A549 (cell line): Measurements from ENCODE around the gene MOGAT3. TPM values are rescaled to one million over a fixed set of nuclear protein-coding genes. Genes with fewer than 3 reads are reported as not detected.
A peak's percentile ranks its signal among the peaks of the same experiment; 100 is the strongest.

ENCODE experiments used
- ATAC-seq, 2 experiments: fragments of 200-7000 bp in 1 of 2; fragments of >200 bp in 1 of 2; cut with Nextera tagmentation in 1 of 2; cut with Tn5 transposase in 1 of 2; 3 replicates each; pipeline versions ENCODE4 v1.8.0 to v1.9.1; 2018 to 2020; ENCODE audit warnings: mild to moderate bottlenecking in 1 of 2, moderate library complexity in 1 of 2
- CTCF ChIA-PET: fragments of 300-600 bp; sonication (Branson Sonifier 250); formaldehyde crosslinking; extraction: SDS; loops from one replicate; lab custom pipeline; 2021; ENCODE audit warnings: antibody characterized with exemption, inconsistent platforms; lab: Yijun Ruan, JAX
- POLR2A ChIA-PET: fragments of 350-600 bp; formaldehyde crosslinking; extraction: SDS; loops from one replicate; lab custom pipeline; 2021; ENCODE audit warnings: antibody characterized with exemption, inconsistent platforms; lab: Yijun Ruan, JAX
- DNase-seq, 2 experiments: peaks; one replicate each; pipeline versions ENCODE4 v3.0.0 to v3.0.0-alpha.2; 2011 to 2016; ENCODE audit warnings: low read depth in 1 of 2, low spot score in 1 of 2
- FAIRE-seq: peaks from 2 replicates; lab custom pipeline; 2011; peaks lifted over from hg19 to GRCh38; lab: Jason Lieb, UNC
- H3K27ac ChIP-seq, 2 experiments: fragments of >200 bp; sonication (Bioruptor Twin); formaldehyde crosslinking; 3 replicates each; pipeline ENCODE4 v1.5.1; 2016 to 2017
- H3K4me1 ChIP-seq: fragments of >200 bp; sonication (Bioruptor Twin); formaldehyde crosslinking; 3 replicates; pipeline ENCODE4 v1.6.1; 2016
- H3K4me2 ChIP-seq: fragments of >200 bp; sonication (Bioruptor Twin); formaldehyde crosslinking; 3 replicates; pipeline ENCODE4 v1.6.1; 2016
- H3K4me3 ChIP-seq: fragments of >200 bp; sonication (Bioruptor Twin); formaldehyde crosslinking; 3 replicates; pipeline ENCODE4 v1.5.1; 2016
- H3K9me3 ChIP-seq: fragments of >200 bp; sonication (Bioruptor Twin); formaldehyde crosslinking; 3 replicates; pipeline ENCODE4 v1.6.1; 2016
- BHLHE40 ChIP-seq: IDR thresholded peaks from 2 replicates; pipeline ENCODE4 v1.6.1; 2012; ENCODE audit warnings: low read depth, low read length, inconsistent platforms
- EHF ChIP-seq: fragments of 250-450 bp; sonication (Bioruptor Pico); IDR thresholded peaks from 2 replicates; pipeline ENCODE4 v1.5.0; 2020; ENCODE audit warnings: mild to moderate bottlenecking
- EP300 ChIP-seq, 2 experiments: fragments of >200 bp; sonication (Bioruptor Twin); formaldehyde crosslinking; IDR thresholded peaks; 2 replicates in 1 of 2; 3 replicates in 1 of 2; pipeline ENCODE4 v1.6.1; 2016 to 2017
- FOSB ChIP-seq: fragments of 250-450 bp; sonication (Bioruptor Pico); IDR thresholded peaks from 2 replicates; pipeline ENCODE4 v1.5.0; 2020; ENCODE audit warnings: mild to moderate bottlenecking, moderate library complexity
- FOSL2 ChIP-seq, 2 experiments: fragments of 450-650 bp in 1 of 2; fragments of >200 bp in 1 of 2; sonication (Bioruptor Twin) in 1 of 2; formaldehyde crosslinking; IDR thresholded peaks; 2 replicates each; pipeline versions ENCODE4 v1.5.0 to v1.6.1; 2016 to 2020; ENCODE audit warnings: mild to moderate bottlenecking in 1 of 2, moderate library complexity in 1 of 2
- HEYL ChIP-seq: fragments of 250-450 bp; sonication (Bioruptor Pico); IDR thresholded peaks from 2 replicates; pipeline ENCODE4 v1.8.0; 2021; ENCODE audit warnings: mild to moderate bottlenecking, moderate library complexity
- HOXB5 ChIP-seq: fragments of 250-450 bp; sonication (Bioruptor Pico); IDR thresholded peaks from 2 replicates; pipeline ENCODE4 v1.5.0; 2020; ENCODE audit warnings: mild to moderate bottlenecking, moderate library complexity
- JUN ChIP-seq, 2 experiments: fragments of >200 bp; sonication (Bioruptor Twin); formaldehyde crosslinking; IDR thresholded peaks; 2 replicates in 1 of 2; 3 replicates in 1 of 2; pipeline ENCODE4 v1.6.1; 2016 to 2017
- JUNB ChIP-seq: fragments of >200 bp; sonication (Bioruptor Twin); formaldehyde crosslinking; IDR thresholded peaks from 2 replicates; pipeline ENCODE4 v1.6.1; 2016
- MAFK ChIP-seq: fragments of 450-650 bp; IDR thresholded peaks from 2 replicates; pipeline ENCODE4 v1.6.1; 2014; ENCODE audit not compliant: partially characterized antibody
- MAZ ChIP-seq: fragments of 150-350 bp; IDR thresholded peaks from 2 replicates; pipeline ENCODE4 v1.6.1; 2014; ENCODE audit warnings: antibody characterized with exemption, low read depth, low read length, borderline replicate concordance
- MYC ChIP-seq: IDR thresholded peaks from 2 replicates; pipeline ENCODE4 v1.6.1; 2012; ENCODE audit warnings: mild to moderate bottlenecking, inconsistent platforms, low read length, improper control_type of control experiment, borderline replicate concordance
- RAD21 ChIP-seq, 2 experiments: fragments of >200 bp in 1 of 2; sonication (Bioruptor Twin) in 1 of 2; formaldehyde crosslinking in 1 of 2; IDR thresholded peaks in 1 of 2; conservative IDR thresholded peaks in 1 of 2; 2 replicates in 1 of 2; 3 replicates in 1 of 2; pipeline ENCODE4 v1.6.1; 2012 to 2018; ENCODE audit warnings: inconsistent platforms in 1 of 2
- RNF2 ChIP-seq: fragments of 200-600 bp; sonication (generic); IDR thresholded peaks from 2 replicates; pipeline ENCODE4 v1.6.1; 2016; ENCODE audit warnings: low read depth, mild to moderate bottlenecking, antibody characterized with exemption, moderate library complexity, borderline replicate concordance
- TFCP2L1 ChIP-seq: fragments of 250-450 bp; sonication (Bioruptor Pico); IDR thresholded peaks from 2 replicates; pipeline ENCODE4 v1.5.0; 2021; ENCODE audit warnings: mild to moderate bottlenecking
- ZC3H11A ChIP-seq: fragments of 450-650 bp; IDR thresholded peaks from 2 replicates; pipeline ENCODE4 v1.6.1; 2014; ENCODE audit warnings: antibody characterized with exemption, mild to moderate bottlenecking
- ZSCAN20 ChIP-seq: fragments of 250-450 bp; sonication (Bioruptor Pico); IDR thresholded peaks from 2 replicates; pipeline ENCODE4 v1.8.0; 2022; ENCODE audit warnings: mild to moderate bottlenecking, moderate library complexity
- WGBS: methylation state at CpG from one replicate; pipeline ENCODE4 v1.1.6; 2017; ENCODE audit errors: missing lambda C conversion rate; 5-methylcytosine and 5-hydroxymethylcytosine counted together
- polyA plus RNA-seq, 4 experiments: library from polyadenylated mRNA; depleted of rRNA in 3 of 4; stranded (reverse); fragments of >200 nt; fragmentation: RNase III in 1 of 4; extraction: RNeasy Plus Mini Kit Qiagen cat#74134 plus additional on column Dnase treatment in 1 of 4; gene quantifications; 2 replicates in 3 of 4; 3 replicates in 1 of 4; pipeline ENCODE4 v1.2.3, GENCODE V29; 2011 to 2017
- TF ChIP-seq, protein P1 (sequence below): IDR thresholded peaks from 2 replicates; pipeline ENCODE4 v1.6.1; 2012
- TF ChIP-seq, protein P2 (sequence below): IDR thresholded peaks from 2 replicates; pipeline ENCODE4 v1.6.1; 2012; ENCODE audit warnings: low read depth, borderline replicate concordance
- TF ChIP-seq, protein P3 (sequence below): IDR thresholded peaks from 2 replicates; pipeline ENCODE4 v1.6.1; 2012
- TF ChIP-seq, protein P4 (sequence below): fragments of >200 bp; sonication (Bioruptor Twin); formaldehyde crosslinking; IDR thresholded peaks from 3 replicates; pipeline ENCODE4 v1.5.1; 2016

Gene MOGAT3
- polyA plus RNA-seq, 2 of the 4 experiments (the other 2 are of a cell fraction) = 0.09 to 0.14 TPM

DNA sequence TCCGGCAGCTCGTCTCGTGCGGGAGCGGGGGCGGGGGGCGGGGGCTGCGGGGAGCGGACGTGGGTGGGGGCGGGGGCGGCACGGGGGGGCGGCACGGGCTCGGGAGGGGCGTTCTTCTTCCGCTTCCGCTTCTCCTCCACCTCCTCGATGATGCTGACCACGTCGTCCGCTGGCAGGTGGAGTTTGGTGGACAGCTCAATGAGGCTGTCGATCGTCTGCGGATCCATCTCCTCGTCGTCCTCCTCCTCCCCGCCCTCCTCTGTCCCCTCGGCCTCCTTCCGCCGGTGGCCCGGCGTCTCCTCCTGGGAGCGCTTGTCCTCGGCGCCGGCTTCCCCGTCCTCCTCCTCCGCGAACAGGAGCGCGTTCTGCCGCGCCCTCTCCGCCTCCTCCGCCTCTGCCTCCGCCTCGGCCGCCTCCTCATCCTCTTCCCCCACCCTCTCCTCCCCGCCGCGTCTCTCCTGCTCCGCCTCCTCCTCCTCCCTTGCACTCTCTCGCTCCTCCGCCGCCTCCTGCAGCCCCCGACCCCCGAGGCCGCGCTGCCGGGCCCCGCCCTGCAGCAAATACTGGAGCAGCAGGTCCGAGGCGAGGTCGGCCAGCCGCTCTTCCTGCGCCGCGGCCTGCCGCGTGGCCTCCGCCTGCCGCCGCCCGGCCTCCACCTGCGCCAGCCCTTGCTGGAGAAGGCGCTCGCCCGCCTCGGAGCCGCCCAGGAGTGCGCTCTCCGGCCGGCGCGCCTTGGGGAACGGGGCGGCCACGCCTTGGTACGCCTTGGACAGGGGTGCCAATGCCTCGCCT, 37.4 kb downstream of the MOGAT3 start:
- Histone ChIP-seq H3K27ac (peak overlapping the region; percentile 74 to 83), H3K4me2 (peak overlapping the region; percentile 98), H3K4me1 (peaks cover 83% of the 10 kb centered on the region), H3K4me3 (peak overlapping the region; percentile 54), H3K9me3 (no peaks in the 10 kb centered on the region)
- ATAC-seq (peak; percentile 14 to 27; a peak in 5 of 6 replicates), DNase-seq (peak in 1 of 2 experiments; percentile 67), FAIRE-seq (no peak)
- WGBS = 1% methylated on average over 30 of the region's 92 CpGs
- TF ChIP-seq MAFK (no peak), JUN (IDR thresholded peaks at IDR 0.05) (peak in 1 of 2 experiments; percentile 62; a peak in 3 of 5 replicates), EHF (CRISPR knock-in tag) (no peak), ZSCAN20 (CRISPR knock-in tag) (no peak)
- TF ChIP-seq, protein P1, sequence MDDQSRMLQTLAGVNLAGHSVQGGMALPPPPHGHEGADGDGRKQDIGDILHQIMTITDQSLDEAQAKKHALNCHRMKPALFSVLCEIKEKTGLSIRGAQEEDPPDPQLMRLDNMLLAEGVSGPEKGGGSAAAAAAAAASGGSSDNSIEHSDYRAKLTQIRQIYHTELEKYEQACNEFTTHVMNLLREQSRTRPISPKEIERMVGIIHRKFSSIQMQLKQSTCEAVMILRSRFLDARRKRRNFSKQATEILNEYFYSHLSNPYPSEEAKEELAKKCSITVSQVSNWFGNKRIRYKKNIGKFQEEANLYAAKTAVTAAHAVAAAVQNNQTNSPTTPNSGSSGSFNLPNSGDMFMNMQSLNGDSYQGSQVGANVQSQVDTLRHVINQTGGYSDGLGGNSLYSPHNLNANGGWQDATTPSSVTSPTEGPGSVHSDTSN = 0 out of 2 replicates have a peak, but pooled peaks have one; percentile 18
- ChIA-PET POLR2A (interaction anchor here (0.6 to 2.4 kb wide), 4 partner anchors 10 to 19 kb away, joined by 3 to 16 read pairs (median 6); no protein-coding TSS in a partner anchor), CTCF (interaction anchor here (1.2 to 16.1 kb wide), 2 partner anchors 16 to 22 kb away, joined by 4 to 235 read pairs; no protein-coding TSS in a partner anchor)

DNA sequence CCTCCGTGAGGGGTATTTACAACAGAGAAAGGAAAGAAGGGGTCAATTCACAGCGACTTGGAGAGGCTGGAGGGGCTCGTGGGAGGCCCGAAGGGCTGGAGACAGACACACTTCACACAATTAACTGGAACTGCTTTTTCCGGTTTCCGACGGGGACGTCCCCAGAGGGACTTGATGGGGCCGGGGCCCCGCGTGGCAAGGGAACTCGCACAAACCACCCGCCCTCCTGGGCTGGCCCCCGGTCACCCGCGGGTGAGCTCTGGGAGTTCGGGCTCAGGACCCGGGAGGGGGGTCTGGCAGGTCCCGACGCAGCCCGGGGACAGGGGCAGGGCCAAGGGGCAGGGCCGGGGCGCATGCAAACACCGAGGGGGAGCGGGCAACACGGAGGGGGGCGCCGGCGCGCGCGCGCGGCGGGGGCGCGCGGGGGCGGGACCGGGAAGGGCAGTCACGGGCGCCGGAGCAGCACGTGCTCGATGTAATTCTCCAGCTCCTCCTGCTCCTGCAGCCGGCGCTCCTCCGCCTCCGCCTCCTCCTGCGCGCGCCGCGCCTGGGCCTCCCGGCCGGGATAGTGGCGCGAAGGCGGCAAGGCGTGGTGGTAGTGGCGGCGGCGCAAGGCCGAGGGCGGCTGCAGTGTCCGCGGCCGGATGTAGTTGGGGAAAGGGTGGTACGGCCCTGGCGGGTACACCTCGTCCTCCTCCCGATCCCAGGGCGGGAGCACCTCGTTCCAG, 38.1 kb downstream of the MOGAT3 start:
- CTCF ChIA-PET = interaction anchor here (1.2 to 16.1 kb wide), 5 partner anchors 8 to 120 kb away, joined by 3 to 235 read pairs (median 8); no protein-coding TSS in a partner anchor
- POLR2A ChIA-PET = interaction anchor here (1.0 to 1.4 kb wide), 2 partner anchors 11 to 20 kb away, joined by 3 to 4 read pairs; no protein-coding TSS in a partner anchor
- TF ChIP-seq MAZ (no peak), BHLHE40 (peak; percentile 47), RNF2 (peak; percentile 44; the same call in 1 of the 2 replicates), TFCP2L1 (CRISPR knock-in tag) (no peak), HEYL (CRISPR knock-in tag) (no peak), MYC (no peak), RAD21 (conservative IDR thresholded peaks at IDR 0.05 in 1 of 2, IDR thresholded peaks at IDR 0.05 in 1 of 2) (no peak)
- TF ChIP-seq, protein P2, sequence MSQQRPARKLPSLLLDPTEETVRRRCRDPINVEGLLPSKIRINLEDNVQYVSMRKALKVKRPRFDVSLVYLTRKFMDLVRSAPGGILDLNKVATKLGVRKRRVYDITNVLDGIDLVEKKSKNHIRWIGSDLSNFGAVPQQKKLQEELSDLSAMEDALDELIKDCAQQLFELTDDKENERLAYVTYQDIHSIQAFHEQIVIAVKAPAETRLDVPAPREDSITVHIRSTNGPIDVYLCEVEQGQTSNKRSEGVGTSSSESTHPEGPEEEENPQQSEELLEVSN = peak; percentile 94
- TF ChIP-seq, protein P3, sequence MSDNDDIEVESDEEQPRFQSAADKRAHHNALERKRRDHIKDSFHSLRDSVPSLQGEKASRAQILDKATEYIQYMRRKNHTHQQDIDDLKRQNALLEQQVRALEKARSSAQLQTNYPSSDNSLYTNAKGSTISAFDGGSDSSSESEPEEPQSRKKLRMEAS = peak; percentile 88
- Histone ChIP-seq H3K4me2 (peak overlapping the region; percentile 98), H3K27ac (peak overlapping the region; percentile 74 to 83), H3K4me3 (peak overlapping the region; percentile 54), H3K4me1 (peaks cover 75% of the 10 kb centered on the region), H3K9me3 (no peaks in the 10 kb centered on the region)
- 67% methylated on average over 17 of the region's 74 CpGs for WGBS
- peak in 1 of 2 experiments; percentile 70 for DNase-seq
- peak; percentile 4 to 12; a peak in 3 of 6 replicates for ATAC-seq
- no peak for FAIRE-seq

DNA sequence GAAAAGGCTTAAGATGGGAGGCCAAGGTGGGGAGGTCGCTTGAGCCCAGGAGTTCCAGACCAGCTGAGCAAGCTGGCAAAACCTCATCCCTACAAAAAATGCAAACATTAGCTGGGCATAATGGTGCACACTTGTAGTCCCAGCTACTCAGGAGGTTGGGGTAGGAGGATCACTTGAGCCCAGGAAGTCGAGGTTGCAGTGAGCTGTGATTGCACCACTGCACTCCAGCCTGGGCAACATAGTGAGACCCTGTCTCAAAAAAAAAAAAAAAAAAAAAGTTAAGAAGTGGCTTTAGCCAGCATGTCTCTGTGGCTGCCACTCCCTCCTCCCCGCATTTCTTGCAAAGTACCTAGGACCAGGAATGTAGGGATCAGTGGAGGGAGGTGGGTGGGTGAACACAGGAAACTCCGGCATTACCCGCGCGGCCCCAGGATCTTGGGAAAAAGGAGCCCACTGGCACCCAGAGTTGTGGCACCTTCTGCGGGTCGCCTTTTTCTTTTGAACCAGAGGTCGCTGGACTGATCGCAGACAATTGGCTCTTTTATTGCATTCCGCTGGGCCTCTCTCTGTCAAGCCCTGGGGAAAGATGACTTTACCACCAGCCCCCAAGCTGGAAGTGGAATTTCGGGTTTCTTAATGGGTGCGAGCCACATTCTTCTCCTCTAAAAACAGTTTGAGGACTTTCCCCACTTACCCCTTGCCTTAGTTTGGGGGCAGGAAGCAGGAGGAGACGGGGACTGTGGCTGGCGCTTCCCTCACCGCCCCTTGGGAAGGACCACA, 39.0 kb downstream of the MOGAT3 start:
- POLR2A ChIA-PET = interaction anchor here (1.4 kb wide), 1 partner anchor 12 kb away, joined by 4 read pairs; no protein-coding TSS in a partner anchor
- Histone ChIP-seq H3K4me1 (peaks cover 70% of the 10 kb centered on the region), H3K27ac (peak overlapping the region; percentile 74 to 83; a peak in 5 of 6 replicates), H3K4me2 (peak overlapping the region; percentile 98), H3K9me3 (no peaks in the 10 kb centered on the region), H3K4me3 (0 out of 3 replicates have a peak overlapping the region, but pooled peaks have one; percentile 54)
- FAIRE-seq (no peak), DNase-seq (no peak), ATAC-seq (no peak)
- CTCF ChIA-PET = interaction anchor here (0.8 to 16.1 kb wide), 6 partner anchors 9 to 121 kb away, joined by 3 to 235 read pairs (median 6); no protein-coding TSS in a partner anchor
- no peak for TF ChIP-seq FOSL2 (IDR thresholded peaks at IDR 0.05)
- TF ChIP-seq FOSL2 (CRISPR knock-in tag; IDR thresholded peaks at IDR 0.05) = no peak
- no peak for TF ChIP-seq ZC3H11A
- TF ChIP-seq HOXB5 = no peak
- TF ChIP-seq HEYL (CRISPR knock-in tag) = no peak
- no peak for TF ChIP-seq JUNB
- no peak for TF ChIP-seq EP300 (IDR thresholded peaks at IDR 0.05)
- no peak for TF ChIP-seq FOSB (CRISPR knock-in tag)
- TF ChIP-seq, protein P4, sequence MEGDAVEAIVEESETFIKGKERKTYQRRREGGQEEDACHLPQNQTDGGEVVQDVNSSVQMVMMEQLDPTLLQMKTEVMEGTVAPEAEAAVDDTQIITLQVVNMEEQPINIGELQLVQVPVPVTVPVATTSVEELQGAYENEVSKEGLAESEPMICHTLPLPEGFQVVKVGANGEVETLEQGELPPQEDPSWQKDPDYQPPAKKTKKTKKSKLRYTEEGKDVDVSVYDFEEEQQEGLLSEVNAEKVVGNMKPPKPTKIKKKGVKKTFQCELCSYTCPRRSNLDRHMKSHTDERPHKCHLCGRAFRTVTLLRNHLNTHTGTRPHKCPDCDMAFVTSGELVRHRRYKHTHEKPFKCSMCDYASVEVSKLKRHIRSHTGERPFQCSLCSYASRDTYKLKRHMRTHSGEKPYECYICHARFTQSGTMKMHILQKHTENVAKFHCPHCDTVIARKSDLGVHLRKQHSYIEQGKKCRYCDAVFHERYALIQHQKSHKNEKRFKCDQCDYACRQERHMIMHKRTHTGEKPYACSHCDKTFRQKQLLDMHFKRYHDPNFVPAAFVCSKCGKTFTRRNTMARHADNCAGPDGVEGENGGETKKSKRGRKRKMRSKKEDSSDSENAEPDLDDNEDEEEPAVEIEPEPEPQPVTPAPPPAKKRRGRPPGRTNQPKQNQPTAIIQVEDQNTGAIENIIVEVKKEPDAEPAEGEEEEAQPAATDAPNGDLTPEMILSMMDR = no peak
- WGBS = 80% methylated on average over 17 of the region's 17 CpGs
